Small intestine (tissue), 7 donors: Measurements from ENCODE around the gene CFAP410. TPM values are rescaled to one million over a fixed set of nuclear protein-coding genes. Genes with fewer than 3 reads are reported as not detected.

Source experiments
- DNase-seq, 2 donors: peaks; one replicate each; pipeline versions ENCODE4 v3.0.0 to v3.0.0-alpha.2; 2013
- FAIRE-seq: peaks from 2 replicates; lab custom pipeline; 2012; peaks lifted over from hg19 to GRCh38; lab: Jason Lieb, UNC
- H3K27ac ChIP-seq, 3 donors: one replicate each; pipeline ENCODE4 v1.5.1; 2013; ENCODE audit warnings: low read length in 2 of 3, mild to moderate bottlenecking in 2 of 3, control low read depth in 1 of 3, inconsistent platforms in 1 of 3, low read depth in 1 of 3, moderate library complexity in 1 of 3
- H3K27me3 ChIP-seq, 3 donors: one replicate each; pipeline ENCODE4 v1.6.1; 2013; ENCODE audit warnings: low read length in 3 of 3, inconsistent platforms in 1 of 3; ENCODE audit not compliant: control insufficient read depth in 3 of 3, insufficient read depth in 3 of 3
- H3K36me3 ChIP-seq, 3 donors: one replicate each; pipeline ENCODE4 v1.6.1; 2013; ENCODE audit warnings: low read length in 3 of 3, inconsistent platforms in 1 of 3, low read depth in 1 of 3, mild to moderate bottlenecking in 1 of 3, moderate library complexity in 1 of 3; ENCODE audit not compliant: control insufficient read depth in 3 of 3, insufficient read depth in 2 of 3
- H3K4me1 ChIP-seq, 3 donors: one replicate each; pipeline ENCODE4 v1.6.1; 2013; ENCODE audit warnings: low read length in 2 of 3, inconsistent platforms in 1 of 3, low read depth in 1 of 3, mild to moderate bottlenecking in 1 of 3, moderate library complexity in 1 of 3; ENCODE audit not compliant: control insufficient read depth in 3 of 3, insufficient read depth in 2 of 3
- H3K4me3 ChIP-seq, 3 donors: one replicate each; pipeline ENCODE4 v1.5.1; 2013; ENCODE audit warnings: low read length in 3 of 3, control low read depth in 1 of 3, inconsistent platforms in 1 of 3, low read depth in 1 of 3, mild to moderate bottlenecking in 1 of 3, moderate library complexity in 1 of 3
- H3K9me3 ChIP-seq, 2 donors: one replicate each; pipeline ENCODE4 v1.6.1; 2013; ENCODE audit warnings: low read depth in 1 of 2, low read length in 1 of 2; ENCODE audit not compliant: control insufficient read depth in 2 of 2, insufficient read depth in 1 of 2
- WGBS, 3 donors: extraction: QIAGEN DNeasy Blood & Tissue Kit; methylation state at CpG; one replicate each; pipeline ENCODE4 v1.1.7; 2013; 5-methylcytosine and 5-hydroxymethylcytosine counted together
- polyA plus RNA-seq, 4 donors: library from polyadenylated mRNA; stranded (reverse) in 3 of 4; unstranded in 1 of 4; fragments of 200-250 nt in 3 of 4; fragments of 120-200 nt in 1 of 4; gene quantifications; one replicate each; pipeline versions ENCODE4 v1.2.1 to v1.2.3, GENCODE V29; 2013
- donor health status: healthy with polysubstance abuse.
- donor health status: control.
- donor health status: control.
- donor health status: Bipolar disorder and iron deficiency.
- donor health status: healthy.

Gene CFAP410
- polyA plus RNA-seq, 4 donors: 17.9 to 35.9 (median 32.3) TPM

DNA sequence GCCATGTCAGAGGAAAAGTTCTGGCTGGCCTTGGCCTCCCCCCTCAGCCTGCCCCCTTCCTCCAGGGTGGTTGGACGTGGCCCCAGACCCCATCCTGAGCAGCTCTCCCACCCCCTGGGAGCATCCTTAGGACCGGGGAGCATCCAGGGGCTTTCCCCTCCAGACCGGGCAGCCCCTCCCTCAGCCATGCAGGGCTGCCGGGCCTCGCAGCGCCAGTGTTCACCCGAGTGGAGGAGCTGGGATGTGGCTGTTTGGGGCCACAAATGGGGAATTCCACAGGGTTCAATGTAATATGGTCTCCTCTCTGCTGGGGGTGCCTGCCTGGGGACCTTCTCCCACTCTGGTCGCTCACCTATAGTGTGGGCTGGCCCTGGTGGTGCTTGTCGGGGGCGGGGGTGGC, 43.5 kb downstream of the CFAP410 start:
- DNase-seq: no peak

DNA sequence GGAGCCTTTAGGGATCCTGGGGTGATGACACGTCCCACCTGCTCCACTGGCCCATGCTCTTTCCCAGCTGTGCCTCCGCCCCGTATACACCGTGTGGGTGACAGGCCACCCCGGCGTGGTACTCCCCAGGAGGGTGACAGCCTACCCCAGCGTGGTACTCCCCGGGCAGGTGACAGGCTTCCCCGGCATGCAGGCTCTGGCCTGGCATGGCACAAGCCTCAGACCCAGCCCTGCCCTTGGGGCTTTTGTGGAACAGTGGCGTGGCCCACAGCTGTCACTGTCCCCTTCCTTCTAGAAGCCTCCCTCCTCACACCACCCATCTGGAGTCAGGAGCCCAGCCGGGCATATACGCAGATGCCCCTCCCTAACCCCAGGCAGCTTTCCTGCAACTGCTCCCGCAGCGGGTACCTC, 44.0 kb downstream of the CFAP410 start:
- Histone ChIP-seq H3K9me3 (no peaks in the 10 kb centered on the region), H3K4me1 (peaks cover 0 to 28% (median 0%) of the 10 kb centered on the region in 3 donors), H3K36me3 (no peaks in the 10 kb centered on the region), H3K4me3 (no peak overlapping the region), H3K27ac (no peak overlapping the region), H3K27me3 (no peaks in the 10 kb centered on the region)
- no peak for DNase-seq
- no peak for FAIRE-seq
- 73 to 81% (median 79%) methylated on average over 14 of the region's 14 CpGs for WGBS, 3 donors

More for the DNA sequence above, 43.5 kb downstream of the CFAP410 start:
- 75 to 83% (median 81%) methylated on average over 9 to 10 of the region's 10 CpGs for WGBS, 3 donors
- Histone ChIP-seq H3K27ac (no peak overlapping the region), H3K36me3 (no peaks in the 10 kb centered on the region), H3K9me3 (no peaks in the 10 kb centered on the region), H3K4me3 (no peak overlapping the region), H3K27me3 (no peaks in the 10 kb centered on the region), H3K4me1 (peaks cover 0 to 28% (median 0%) of the 10 kb centered on the region in 3 donors)
- FAIRE-seq: no peak

DNA sequence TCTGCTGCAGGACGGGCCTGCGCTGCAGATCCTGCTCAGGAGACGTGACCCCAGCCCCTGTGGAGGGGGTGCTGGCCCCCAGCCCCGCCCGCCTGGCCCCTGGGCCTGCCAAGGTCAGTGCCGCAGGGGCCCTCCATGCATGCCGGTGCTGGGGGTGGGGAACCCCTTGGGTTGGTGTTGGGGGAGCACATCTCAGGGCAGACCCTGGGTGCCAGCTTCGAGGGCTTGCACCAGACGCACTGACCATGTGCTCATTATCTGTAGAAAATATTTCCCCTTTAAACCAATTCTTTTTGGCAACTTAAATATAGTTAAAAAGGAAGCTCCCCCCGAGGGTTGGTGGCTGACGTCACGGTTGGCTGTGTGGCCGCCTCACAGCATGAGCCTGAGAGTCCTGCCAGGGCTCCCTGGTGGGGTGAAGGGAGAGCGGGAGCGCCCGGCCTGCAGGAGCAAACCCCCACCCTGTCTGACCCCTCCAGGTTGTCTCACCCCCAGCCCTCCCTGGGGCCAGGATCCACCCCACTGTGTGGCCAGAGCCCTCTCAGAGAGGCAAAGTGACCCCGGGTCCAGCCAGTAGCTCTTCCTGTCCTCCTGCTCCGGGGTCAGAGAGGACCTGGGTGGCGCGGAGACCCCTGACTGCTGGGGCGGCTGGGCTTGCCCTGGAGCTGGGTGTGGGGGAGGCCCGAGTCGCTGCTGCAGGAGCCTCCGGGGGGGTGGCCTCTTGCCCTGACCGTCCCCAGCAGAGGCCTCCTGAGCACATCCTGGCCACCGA, 44.6 kb downstream of the CFAP410 start:
- Histone ChIP-seq H3K9me3 (no peaks in the 10 kb centered on the region), H3K27me3 (no peaks in the 10 kb centered on the region), H3K36me3 (no peaks in the 10 kb centered on the region), H3K27ac (no peak overlapping the region), H3K4me1 (peaks cover 0 to 28% (median 0%) of the 10 kb centered on the region in 3 donors), H3K4me3 (no peak overlapping the region)
- no peak for DNase-seq
- FAIRE-seq: no peak
- WGBS, 3 donors: 59 to 85% (median 71%) methylated on average over 25 to 26 of the region's 26 CpGs

DNA sequence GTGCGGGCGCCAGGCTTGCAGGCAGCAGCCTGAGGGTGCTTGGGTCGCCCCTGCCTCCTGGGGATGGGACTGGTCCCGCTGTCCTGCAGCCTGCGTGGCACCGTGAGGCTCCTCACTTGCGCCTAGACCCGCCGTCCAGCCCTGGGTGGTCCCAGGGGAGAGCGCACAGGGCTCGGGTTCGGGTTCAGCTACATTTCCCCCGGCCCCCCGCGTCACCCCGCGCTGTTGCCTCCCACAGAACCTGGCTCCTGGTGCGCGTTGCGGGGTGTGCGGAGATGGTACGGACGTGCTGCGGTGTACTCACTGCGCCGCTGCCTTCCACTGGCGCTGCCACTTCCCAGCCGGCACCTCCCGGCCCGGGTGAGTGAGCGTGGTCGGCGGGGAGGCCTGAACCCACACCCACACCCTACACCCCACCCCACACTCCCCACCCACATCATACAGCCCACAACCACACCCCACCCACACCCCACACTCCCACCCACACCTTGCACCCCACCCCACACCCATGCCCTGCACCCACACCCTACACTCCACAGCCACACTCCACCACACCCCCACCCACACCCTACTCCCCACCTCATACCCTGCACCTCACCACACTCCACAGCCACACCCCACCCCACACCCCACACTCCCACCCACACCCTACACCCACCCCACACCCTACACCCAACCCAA, 45.5 kb downstream of the CFAP410 start:
- FAIRE-seq (no peak), DNase-seq (no peak)
- Histone ChIP-seq H3K27ac (no peak overlapping the region), H3K9me3 (no peaks in the 10 kb centered on the region), H3K4me1 (peaks cover 0 to 21% (median 0%) of the 10 kb centered on the region in 3 donors), H3K27me3 (no peaks in the 10 kb centered on the region), H3K36me3 (no peaks in the 10 kb centered on the region), H3K4me3 (no peak overlapping the region)
- WGBS, 3 donors: 80 to 87% (median 81%) methylated on average over 28 to 33 of the region's 33 CpGs

DNA sequence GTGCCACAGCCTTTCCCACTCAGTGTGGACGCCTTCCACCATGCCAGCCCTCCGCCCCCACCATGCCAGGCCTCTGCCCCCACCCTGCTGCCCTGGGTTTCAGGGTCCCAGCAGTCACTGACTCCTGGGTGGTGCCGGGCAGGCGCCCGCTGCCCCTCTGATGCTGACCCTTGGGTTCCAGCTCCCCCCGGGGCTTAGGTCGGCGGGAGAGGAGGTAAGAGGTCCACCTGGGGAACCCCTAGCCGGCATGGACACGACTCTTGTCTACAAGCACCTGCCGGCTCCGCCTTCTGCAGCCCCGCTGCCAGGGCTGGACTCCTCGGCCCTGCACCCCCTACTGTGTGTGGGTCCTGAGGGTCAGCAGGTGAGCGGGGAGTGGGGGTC, 46.4 kb downstream of the CFAP410 start:
- H3K9me3 ChIP-seq: no peaks in the 10 kb centered on the region
- FAIRE-seq (no peak), DNase-seq (no peak)
- H3K36me3 ChIP-seq: no peaks in the 10 kb centered on the region
- H3K4me3 ChIP-seq: no peak overlapping the region
- peaks cover 0 to 18% (median 0%) of the 10 kb centered on the region in 3 donors for H3K4me1 ChIP-seq
- H3K27me3 ChIP-seq: no peaks in the 10 kb centered on the region
- WGBS, 3 donors: 77 to 90% (median 77%) methylated on average over 15 of the region's 15 CpGs
- no peak overlapping the region for H3K27ac ChIP-seq

DNA sequence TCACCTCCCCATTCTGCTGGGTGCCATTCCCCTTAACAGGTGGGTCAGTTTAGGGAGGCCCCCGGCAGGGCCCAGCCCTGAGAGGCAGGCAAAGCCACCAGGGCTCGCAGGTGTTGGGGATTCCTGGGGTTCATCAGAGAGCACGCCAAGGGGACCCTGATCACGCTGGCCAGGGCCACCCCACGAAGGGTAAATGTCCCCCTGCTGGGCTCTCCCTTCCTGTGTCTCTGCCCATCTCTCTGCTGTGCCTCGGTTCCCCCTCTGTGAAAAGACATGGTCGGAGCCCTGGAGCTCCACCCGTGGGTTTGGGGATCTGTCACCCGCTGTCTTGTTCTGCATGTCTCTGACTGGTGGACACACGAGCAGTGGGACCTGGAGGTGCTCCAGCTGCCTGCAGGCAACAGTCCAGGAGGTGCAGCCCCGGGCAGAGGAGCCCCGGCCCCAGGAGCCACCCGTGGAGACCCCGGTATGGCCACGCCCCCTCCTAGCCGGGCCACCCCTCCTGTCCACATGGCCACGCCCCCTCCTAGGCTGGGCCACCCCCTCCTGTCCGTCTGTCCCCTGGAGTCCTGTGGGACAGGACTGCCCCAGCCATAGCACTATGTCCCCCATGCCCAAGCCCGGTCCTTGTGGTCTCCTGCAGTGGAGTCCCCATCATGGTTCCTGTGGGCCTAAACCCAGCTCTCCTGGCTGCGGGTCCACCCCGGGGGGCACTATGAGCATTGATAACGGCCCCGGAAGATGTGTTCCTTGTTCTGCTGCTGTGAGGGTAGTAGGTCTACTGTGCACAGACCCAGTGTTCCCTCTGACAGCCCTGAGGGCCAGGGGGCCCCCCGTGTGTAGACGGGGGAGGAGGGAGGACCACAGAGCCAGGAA, 47.0 kb downstream of the CFAP410 start:
- Histone ChIP-seq H3K4me3 (no peak overlapping the region), H3K36me3 (no peaks in the 10 kb centered on the region), H3K27me3 (no peaks in the 10 kb centered on the region), H3K4me1 (peaks cover 0 to 12% (median 0%) of the 10 kb centered on the region in 3 donors), H3K27ac (no peak overlapping the region), H3K9me3 (no peaks in the 10 kb centered on the region)
- DNase-seq: no peak
- WGBS, 3 donors: 53 to 65% (median 60%) methylated on average over 20 to 25 of the region's 25 CpGs
- no peak for FAIRE-seq

DNA sequence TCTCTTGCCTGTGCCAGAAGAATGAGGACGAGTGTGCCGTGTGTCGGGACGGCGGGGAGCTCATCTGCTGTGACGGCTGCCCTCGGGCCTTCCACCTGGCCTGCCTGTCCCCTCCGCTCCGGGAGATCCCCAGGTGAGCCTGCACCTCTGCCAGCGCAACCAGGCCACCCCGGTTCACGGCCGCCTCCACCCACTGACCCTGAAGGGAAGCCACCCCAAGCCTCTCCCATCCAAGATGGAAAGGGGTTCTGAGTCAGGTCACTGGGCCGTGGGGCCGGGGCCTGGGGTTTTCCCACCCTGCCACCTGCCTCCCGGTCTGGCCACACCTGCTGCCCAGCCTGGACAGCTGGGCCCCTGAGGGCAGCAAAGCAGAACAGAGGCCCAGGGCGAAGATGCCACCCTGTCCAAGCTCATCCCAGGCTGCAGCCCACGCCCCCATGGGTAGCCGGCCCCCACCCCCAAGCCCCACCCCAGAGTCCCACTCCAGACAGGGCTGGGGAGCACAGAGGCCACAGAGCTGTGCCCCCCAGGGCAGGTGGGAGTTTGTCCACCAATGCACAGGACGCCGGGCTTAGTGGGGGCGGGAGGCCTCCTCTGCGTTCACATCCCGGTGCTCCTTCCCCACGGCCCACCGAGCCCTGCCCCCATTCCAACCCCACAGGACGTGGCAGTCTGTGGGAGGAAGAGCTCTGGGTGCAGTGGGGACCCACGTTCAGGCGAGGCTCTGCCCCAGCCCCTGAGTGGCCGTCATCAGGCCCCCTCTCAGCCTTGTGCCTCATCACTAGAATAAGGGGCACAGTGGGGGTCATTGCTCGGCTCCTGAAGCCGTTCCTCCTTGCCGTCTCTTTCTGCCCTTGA, 47.9 kb downstream of the CFAP410 start:
- H3K27me3 ChIP-seq: peaks cover 0 to 8% (median 0%) of the 10 kb centered on the region in 3 donors
- WGBS, 3 donors: 67 to 83% (median 75%) methylated on average over 31 to 33 of the region's 33 CpGs
- DNase-seq (no peak), FAIRE-seq (no peak)
- no peak overlapping the region for H3K4me3 ChIP-seq
- no peaks in the 10 kb centered on the region for H3K9me3 ChIP-seq
- H3K36me3 ChIP-seq: no peaks in the 10 kb centered on the region
- no peak overlapping the region for H3K27ac ChIP-seq
- H3K4me1 ChIP-seq: peaks cover 0 to 12% (median 0%) of the 10 kb centered on the region in 3 donors
